Skeletal muscle cell (primary cell): ENCODE data around the gene PERCC1.
A peak's percentile ranks its signal among the peaks of the same experiment; 100 is the strongest.

ENCODE experiments used
- DNase-seq: peaks from one replicate; pipeline ENCODE4 v3.0.0-alpha.2; 2010; ENCODE audit warnings: low read depth
- H3K4me3 ChIP-seq: 2 replicates; pipeline ENCODE4 v1.5.1; 2011; ENCODE audit warnings: low read depth, mild to moderate bottlenecking, control low read depth, low read length, moderate library complexity

The PERCC1 gene

DNA sequence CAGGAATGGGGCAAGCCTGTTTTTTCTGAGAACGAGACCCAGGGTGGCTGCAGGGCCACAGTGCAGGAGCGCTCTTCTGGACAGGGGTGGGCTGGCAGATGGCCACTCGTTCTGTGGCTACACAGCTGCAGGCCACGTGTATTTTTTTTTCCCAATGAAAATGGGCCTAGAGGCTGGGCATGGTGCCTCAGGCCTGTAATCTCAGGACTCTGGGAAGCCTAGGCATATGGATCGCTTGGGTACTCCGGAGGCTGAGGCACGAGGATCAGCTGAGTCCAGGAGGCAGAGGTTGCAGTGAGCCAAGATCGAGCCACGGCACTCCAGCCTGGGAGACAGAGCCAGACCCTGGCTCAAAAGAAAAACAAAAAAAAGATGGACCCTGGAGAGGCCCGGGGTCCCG, 23.1 kb upstream of the PERCC1 start:
- no peak for DNase-seq

DNA sequence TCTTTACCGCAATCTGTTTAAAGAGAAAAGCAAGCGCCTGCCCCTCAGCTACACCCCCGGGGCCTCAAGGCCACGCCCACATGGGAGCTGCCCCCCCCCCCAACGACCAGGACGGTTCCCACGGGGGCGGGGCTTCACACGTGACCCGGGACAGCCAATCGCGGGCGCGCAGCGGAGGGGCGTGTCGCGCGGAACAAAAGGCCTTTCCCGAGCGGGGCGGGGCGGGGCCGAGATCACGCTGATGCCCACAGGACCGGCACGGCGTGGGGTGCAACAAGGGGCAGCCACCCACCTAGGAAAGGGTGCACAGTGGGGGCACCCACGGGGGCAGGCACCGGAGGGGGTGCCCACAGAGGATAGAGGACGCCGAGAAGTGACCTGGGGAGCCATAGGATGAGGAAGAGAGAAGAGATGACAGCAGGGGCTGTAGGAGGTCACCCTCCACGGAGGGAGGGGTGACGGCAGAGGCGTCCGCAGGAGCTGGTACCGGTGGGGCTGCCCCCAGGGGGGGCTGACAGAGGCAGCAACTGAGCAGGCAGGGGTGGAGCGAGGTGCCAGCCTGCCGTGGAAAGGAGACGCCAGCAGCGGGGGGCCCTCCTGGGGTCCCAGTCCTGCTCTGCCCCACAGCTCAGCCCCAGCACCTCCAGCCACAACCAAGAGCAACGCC, 22.6 kb upstream of the PERCC1 start:
- H3K4me3 ChIP-seq = peak overlapping the region; percentile 65
- DNase-seq = peak; percentile 60

More for the DNA sequence above, 23.1 kb upstream of the PERCC1 start:
- H3K4me3 ChIP-seq = peak overlapping the region; percentile 65

DNA sequence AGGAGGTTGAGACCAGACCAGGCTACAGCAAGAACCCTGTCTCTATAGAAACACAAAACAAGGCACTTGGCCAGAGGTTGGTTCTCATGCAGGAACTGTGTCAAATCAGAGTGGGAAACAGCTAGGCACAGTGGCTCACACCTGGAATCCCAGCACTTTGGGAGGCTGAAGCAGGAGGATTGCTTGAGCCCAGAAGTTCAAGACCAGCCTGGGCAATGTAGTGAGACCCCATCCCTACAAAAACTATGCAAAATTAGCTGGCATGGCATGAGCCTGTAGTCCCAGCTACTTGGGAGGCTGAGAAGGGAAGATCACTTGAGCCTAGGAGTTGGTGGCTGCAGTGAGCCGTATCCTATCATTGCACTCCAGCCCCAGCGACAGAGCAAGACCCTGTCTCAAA, 18.0 kb upstream of the PERCC1 start:
- no peak for DNase-seq

DNA sequence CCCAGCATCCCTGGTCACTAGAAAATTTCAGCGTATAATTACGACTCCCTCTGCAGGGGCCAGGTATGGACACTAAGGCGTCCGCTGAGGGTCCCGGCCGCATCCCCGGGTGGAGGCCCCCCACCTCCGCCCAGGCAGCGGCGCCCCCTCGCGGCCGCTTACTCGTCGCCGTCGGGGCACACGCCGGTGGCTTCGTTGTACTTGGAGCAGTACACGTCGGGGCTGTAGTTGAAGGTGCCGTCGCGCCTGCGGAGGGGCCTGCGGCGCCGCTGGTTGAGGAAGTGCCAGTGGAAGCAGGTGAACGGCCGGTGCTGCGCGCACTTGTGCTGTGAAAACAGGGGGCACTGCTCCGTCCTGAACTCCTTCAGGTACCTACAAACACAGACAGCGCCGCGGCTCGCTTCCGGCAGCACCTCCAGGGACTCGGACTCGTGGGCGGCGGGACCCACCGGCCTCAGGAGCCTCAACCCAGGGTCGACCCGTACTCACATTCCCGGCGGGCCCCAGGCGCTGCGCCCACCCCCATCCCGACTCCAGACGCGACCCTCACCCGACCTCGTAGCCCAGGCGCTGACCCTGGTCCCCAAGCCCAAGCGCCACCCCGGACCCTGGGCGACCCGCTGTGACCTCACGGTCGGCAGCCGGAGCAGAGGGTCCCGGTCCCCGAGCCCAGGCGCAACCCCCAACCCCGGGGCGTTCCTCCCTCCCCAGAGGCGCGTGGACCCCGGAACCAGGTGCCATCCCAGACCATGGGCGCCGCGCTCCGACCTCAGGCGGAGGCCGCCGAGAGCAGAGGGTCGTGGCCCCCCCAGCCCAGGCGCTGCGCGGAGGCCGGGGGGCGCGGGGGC, 17.0 kb upstream of the PERCC1 start:
- H3K4me3 ChIP-seq = peak overlapping the region; percentile 73
- no peak for DNase-seq

More for the DNA sequence above, 18.0 kb upstream of the PERCC1 start:
- H3K4me3 ChIP-seq = no peak overlapping the region

DNA sequence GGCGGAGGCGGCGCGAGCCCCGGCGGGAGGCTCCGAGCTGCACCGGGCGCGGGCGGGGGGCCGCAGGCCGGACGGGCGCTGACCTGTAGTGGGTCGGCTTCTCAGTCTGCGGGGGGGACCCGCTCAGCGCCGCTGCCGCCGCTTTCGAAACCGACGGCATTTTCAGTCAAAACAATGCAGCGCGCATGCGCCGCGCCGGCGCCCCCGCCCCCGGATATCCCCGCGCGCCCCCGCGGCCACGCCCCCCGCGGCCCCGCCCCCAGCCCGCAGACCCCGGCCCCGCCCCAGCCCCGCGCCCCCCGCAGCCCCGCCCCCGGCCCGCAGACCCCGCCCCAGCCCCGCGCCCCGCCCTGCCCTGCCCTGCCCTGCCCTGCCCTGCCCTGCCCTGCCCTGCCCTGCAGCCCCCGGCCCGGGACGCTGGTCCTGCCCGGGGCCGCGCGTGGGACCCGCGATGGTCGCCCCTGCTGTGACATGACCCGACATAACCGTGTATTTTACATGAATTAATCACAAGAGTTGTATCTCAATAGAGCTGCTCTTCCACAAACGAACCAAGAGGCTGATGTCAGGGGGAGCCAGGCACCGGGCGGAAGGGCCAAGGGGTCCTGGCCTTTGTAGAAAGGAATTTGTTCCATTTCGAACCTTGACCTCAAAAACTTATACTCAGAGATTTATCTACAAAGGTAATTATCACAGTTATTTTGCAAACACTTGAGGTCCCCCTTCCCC, 16.2 kb upstream of the PERCC1 start, which contains the start of gene UNKL:
UNKL (minus strand) TSS at position 173 of the 729 bp plus-strand sequence; CDS start at position 160, 13 bp downstream.
- peak within 1 kb of the TSS; percentile 73 for H3K4me3 ChIP-seq
- no peak for DNase-seq

DNA sequence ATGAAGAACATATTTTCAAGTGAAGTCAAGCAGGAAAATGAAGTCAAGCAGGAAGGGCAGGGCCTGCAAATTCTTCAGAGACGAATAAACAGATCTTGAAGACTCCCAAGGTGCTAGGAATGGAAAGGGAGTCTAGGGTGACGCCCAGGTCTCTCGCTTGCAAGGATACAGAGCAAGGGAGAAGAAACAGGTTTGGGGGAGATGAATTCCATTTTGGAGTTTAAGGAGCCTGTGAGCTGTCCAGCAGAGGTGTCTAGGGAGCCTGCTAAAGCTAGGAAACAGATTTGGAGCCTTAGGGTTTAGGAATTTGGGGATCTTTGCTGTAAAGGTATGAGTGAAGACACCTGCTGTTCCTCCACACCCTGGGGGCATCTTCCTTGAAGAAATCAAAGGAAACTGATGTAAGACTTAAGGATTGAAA, 14.3 kb upstream of the PERCC1 start:
- no peak for DNase-seq
- H3K4me3 ChIP-seq = no peak overlapping the region

DNA sequence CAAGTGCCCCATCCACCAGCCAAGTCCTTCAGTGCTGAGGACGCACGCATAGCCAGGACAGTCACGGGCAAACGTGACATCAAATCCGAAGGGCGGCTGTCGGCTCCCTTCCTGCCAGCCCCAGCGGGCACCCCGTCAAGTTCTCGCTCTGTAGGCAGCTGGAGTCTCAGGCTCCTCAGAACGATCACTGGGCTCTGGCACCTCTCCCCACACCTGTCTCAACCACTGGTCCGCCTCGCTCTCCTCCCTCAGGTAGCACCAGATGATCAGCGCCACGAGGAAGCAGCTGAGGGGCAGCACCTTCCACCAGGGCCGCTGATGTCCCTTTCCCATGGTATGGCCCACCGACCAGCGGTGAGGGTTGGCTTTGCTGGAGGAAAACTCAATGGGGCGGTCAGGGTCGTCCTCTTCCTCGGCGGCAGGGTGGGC, 10.8 kb upstream of the PERCC1 start:
- H3K4me3 ChIP-seq = peak overlapping the region; percentile 100
- DNase-seq = no peak

DNA sequence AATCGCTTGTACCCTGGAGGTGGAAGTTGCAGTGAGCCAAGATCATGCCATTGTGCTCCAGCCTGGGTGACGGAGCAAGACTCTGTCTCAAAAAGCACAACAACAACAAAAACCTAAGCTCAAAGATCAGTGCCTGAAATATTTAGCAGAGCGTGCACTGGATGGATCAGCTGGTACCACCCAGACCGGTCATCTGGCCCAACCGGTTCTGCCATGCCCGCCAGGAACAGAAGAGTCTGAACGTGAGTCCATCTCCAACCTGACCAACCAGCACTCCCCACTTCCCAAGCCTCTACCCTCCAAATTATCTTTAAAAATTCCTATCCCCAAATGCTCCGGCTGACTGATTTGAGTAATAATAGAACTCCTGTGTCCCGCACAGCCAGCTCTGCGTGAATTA, 8.8 kb upstream of the PERCC1 start:
- H3K4me3 ChIP-seq = no peak overlapping the region
- DNase-seq = no peak

DNA sequence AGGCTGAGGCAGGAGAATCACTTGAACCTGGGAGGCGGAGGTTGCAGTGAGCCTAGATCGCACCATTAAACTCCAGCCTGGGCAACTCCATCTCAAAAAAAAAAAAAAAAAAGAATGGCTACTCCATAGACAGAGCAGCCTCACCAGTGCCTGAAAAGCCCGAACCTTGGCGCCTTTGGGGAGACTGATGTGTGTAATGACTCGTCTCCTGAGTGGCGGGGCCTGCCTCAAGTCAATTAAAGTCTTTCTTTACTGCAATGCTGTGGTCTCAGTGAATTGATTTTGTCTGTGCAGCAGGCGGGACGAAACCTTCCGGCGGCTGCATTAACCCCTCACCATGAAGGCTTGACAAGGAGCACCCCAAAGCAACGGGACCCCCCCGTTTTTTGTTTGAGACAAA, 6.8 kb upstream of the PERCC1 start:
- no peak for DNase-seq
- no peak overlapping the region for H3K4me3 ChIP-seq

DNA sequence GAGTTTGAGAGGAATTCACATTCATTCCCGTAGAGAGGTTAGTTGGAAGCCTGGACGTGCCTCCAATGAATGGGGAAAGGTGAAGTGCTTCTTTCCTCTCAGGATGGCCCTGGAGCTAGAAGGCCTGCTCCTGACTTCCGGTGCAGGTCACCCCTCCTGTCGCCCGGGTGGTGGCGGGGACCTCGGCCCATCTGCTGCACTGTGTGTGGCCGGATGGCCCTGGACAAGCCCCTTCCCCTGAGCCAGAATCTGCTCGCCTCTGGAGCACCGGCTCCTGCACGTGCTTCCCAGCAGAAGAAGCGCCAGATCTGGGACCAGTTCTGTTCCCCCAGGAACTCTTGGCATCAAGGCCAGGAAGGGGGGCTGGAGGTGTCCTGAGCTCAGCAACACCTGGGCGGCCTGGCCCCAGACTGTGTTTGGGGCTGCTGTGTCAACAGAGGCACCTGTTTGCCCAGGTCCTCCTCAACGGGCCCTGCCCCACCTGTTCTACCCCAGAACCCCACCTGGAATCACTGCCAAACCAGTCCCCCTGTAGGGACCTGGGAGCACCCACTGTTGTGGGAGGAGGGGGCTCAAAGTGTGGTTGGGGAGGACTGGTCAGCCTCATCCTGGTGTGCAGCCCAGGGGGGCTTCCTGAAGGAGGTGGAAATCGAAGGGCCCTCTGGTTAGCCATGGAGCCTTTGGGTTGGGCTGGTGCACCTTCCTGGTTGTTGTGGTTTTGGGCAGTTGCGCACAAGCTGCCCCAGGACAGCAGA, 5.1 kb upstream of the PERCC1 start:
- DNase-seq = no peak
- H3K4me3 ChIP-seq = no peak overlapping the region

DNA sequence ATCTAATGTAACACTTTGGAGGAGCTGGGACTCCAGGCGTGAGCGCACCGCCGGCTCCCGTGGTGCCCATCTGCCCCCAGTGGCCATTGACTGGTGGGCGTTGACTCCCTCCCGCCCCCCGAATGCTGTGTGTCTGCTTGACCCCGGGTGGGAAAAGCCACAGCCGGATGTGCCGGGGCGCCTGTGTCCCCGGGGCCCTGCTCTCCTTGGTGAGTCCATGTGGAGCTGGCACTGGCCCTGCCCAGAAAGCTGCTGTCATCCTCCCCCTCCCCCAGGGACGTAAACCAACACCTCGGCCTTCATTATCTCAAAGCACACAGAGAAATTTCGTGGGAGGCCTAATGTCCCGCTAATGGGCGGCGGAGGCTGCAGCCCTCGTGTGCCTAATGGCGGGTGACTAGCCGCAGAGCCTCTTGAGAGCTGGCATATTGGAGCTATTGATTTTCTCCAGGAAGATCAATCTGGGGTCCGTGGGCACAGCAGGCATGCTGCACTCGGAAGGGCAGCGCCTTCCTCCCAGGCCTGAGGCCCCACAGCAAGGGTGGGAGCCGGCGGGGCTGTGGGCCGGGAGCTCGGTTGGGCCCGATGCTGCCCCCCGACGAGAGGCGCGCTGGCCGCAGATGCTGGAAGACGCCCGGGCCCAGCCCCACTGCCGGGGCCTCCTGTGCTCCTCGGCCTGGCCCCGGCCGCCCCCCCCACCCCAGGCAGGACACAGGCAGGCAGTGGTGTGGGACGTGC, 4.0 kb upstream of the PERCC1 start:
- DNase-seq = no peak
- H3K4me3 ChIP-seq = no peak overlapping the region

DNA sequence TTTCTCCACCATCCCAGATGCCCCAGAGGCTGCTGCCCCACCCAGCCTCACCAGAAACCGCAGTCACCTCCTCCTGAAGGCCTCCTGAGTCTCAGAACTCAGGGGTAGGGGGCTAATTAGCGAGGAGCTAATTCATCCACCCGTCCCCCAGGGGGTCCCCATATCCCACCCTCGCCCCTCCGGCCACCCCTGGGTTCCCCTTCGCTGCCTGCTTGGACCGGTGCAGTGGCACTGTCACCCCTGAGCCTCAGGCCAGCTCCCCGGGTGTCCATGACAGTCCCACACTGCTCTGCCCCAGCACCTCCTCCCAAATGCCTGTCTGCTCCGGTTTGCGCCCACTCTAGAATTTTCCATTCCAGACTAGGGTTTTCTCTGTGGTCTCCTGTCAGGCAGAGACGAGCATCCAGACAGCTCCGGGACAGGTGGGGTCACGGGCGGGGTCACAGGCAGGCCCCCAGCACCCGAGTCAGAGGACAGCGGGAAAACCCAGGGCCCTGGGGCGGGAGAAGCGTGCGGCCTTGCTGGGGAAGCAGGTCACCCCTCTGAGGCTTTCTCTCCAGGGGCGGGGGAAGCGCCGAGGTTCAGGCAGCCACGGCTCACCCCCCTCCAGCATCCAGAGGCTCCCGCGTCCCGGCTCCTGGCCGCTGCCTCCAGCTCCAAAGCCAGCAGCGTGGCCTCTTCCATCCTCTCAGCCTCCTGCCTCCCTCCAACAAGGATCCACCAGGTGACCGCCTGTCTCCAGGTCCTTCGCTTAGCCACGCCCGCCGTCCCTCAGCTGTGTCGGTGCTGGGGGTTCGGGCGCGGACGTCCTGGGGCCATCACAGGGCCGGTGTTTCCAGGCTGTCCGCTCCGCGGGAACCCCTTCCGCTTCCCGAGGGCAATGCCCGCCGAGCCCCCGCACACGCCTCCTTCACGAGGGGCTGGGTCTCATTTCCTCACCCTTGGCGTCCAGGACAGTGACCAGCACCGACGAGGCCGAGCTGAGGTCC, 3.1 kb upstream of the PERCC1 start:
- H3K4me3 ChIP-seq = no peak overlapping the region
- no peak for DNase-seq

DNA sequence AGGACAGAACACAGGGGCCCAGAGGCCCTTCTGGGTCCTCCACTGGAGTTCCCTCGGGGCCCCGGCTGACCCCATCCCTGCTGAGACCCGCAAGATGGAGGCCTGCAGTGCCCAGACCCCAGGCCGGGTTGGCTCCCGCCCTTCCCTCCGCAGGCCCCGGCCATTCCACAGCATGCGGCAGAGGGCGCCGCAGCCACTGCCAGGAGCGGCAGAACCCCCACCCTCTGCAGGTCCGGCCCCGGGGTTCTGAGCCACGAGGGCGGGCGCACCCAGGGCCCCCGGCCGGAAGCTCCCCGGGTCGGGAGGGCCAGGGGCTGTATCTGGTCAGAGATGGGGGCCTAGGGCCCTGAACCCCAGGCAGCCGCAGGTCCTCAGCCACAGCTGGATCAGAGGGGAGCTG, 2.4 kb upstream of the PERCC1 start:
- no peak overlapping the region for H3K4me3 ChIP-seq
- DNase-seq = no peak

DNA sequence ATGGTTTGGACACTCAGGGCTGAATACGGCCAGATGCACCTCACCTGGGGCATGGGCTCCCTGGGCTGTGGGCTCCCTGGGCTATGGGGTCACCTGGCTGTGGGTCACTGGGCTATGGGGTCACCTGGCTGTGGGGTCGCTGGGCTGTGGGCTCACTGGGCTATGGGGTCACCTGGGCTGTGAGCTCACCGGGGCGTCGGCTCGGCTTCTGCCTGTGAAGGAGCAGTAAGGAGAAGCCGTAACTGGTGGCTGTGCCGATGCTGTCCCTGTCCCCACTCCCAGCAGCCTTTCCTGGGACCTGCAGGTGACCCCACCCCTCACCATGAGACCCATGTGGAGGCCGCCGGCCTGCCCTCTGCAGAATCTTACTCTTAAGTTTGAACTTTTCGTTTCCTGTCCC, 1.9 kb upstream of the PERCC1 start:
- H3K4me3 ChIP-seq = no peak overlapping the region
- DNase-seq = no peak

DNA sequence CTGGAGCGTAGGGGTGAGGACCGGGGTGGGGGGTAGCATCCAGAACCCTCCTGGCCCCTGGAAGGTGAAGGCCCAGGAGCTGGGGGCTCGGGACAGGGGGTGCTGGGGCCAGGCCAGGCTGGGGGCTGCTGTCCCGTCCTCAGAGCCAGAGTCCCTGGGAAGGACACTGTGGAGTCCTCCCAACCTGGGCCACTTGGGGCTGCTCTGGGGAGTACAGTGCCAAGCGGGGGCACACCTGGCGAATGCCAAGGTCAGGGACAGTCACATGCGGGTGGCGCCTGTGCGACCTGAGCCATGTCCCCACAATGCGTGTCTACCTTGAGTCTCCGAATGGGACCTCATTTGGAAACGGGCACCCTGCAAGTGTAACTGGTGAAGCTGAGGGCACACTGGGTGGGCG, 1.2 kb upstream of the PERCC1 start:
- no peak overlapping the region for H3K4me3 ChIP-seq
- DNase-seq = no peak

DNA sequence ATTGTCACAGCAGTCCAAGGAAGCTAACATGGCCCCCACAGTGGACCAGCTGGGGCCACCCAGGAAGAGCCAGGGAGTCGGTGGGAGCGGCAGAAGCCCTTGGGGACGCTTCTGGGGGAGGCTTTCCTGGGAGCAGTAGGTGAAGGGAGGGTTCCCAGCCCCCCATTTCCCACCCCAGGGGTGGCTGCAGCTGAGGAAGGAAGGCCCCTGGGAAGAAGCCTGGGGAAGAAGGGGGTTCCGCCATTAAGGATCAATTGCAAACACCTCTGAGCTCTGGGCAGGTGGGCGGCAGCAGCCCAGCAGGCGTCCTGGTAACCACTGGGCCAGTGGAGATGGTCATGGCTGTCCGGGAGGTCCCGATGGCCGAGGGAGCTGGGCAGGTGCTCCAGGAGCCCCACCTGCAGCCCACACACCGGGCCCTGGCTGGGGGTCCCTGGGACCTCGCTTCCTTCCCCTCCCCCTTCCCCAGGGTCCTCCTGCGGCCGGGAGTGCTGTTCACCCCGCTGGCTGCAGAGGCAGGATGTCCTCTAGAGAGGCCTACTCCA, 592 bp upstream of the PERCC1 start:
- DNase-seq = no peak
- H3K4me3 ChIP-seq = no peak overlapping the region

DNA sequence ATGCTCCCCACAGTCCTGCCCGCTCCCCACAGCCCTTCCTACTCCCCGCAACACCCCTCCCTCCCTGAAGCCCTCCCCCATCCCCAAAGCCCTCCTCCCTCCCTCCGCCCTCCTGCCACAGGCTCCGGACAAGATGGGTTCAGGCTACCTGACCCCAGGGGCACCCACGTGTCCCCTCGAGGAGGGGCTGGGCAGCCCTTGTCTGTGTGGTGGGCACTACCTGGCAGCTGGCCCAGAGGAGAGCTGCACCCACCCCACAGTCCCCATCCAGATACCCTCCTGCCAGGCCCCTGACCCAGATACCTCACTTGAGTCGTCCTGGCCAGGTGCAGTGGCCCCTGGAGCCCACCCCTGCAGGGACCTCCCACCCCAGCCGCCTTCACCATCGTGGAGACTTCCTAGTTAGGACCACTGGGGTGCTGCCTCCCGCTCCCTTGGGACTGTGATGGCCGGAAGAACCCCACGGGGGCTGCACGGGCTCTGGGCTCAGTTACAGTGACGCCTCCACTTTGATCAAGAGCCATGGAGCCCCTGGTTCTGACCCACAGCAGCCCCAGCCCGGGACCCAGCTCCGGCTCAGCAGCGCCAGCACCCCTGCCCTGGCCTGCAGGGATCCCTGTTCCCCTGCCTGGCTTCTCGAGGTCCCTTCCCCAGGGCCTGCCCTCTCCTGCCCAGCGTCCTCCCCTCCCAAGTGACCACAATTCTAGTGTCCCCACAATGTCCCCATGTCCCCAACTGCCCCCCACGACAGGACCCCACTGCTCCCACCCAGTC, 806 bp downstream of the PERCC1 start:
- no peak overlapping the region for H3K4me3 ChIP-seq
- no peak for DNase-seq
